Kidney (tissue), 14 donors: Measurements from ENCODE around the gene MPRIP. TPM values are rescaled to one million over a fixed set of nuclear protein-coding genes. Genes with fewer than 3 reads are reported as not detected.

ENCODE experiments used
- DNase-seq, 5 donors: peaks; one replicate each; pipeline ENCODE4 v3.0.0-alpha.2; 2013 to 2020
- FAIRE-seq: peaks from 2 replicates; lab custom pipeline; 2012; peaks lifted over from hg19 to GRCh38; lab: Jason Lieb, UNC
- H3K27ac ChIP-seq, 2 donors: one replicate each; pipeline ENCODE4 v1.7.0; 2013; ENCODE audit warnings: low read depth in 2 of 2, low read length in 2 of 2, inconsistent platforms in 1 of 2
- H3K27me3 ChIP-seq: one replicate; pipeline ENCODE4 v1.7.1; 2013; ENCODE audit warnings: low read length, inconsistent platforms; ENCODE audit not compliant: control insufficient read depth, insufficient read depth
- H3K36me3 ChIP-seq, 3 donors: one replicate each; pipeline versions ENCODE4 v1.7.0 to v1.7.1; 2013; ENCODE audit warnings: low read length in 3 of 3, control low read depth in 1 of 3, inconsistent platforms in 1 of 3; ENCODE audit not compliant: insufficient read depth in 3 of 3, control insufficient read depth in 2 of 3
- H3K4me1 ChIP-seq, 3 donors: one replicate each; pipeline versions ENCODE4 v1.7.0 to v1.7.1; 2013; ENCODE audit warnings: low read length in 3 of 3, inconsistent platforms in 1 of 3, low read depth in 1 of 3; ENCODE audit not compliant: control insufficient read depth in 2 of 3, insufficient read depth in 2 of 3
- H3K4me3 ChIP-seq, 3 donors: one replicate each; pipeline versions ENCODE4 v1.7.0 to v1.8.1; 2013; ENCODE audit warnings: low read length in 3 of 3, control low read depth in 1 of 3, inconsistent platforms in 1 of 3
- H3K9ac ChIP-seq, 3 donors: one replicate each; pipeline versions ENCODE4 v1.7.0 to v1.7.1; 2013; ENCODE audit warnings: low read length in 3 of 3, control low read depth in 1 of 3, inconsistent platforms in 1 of 3
- H3K9me3 ChIP-seq, 3 donors: one replicate each; pipeline versions ENCODE4 v1.7.0 to v1.7.1; 2013; ENCODE audit warnings: low read length in 3 of 3, control low read depth in 1 of 3, inconsistent platforms in 1 of 3; ENCODE audit not compliant: control insufficient read depth in 2 of 3, insufficient read depth in 1 of 3
- CTCF ChIP-seq: IDR thresholded peaks from 3 replicates; pipeline ENCODE4 v1.5.1; 2012; ENCODE audit warnings: mild to moderate bottlenecking, moderate library complexity, borderline replicate concordance; ENCODE audit not compliant: insufficient read depth; ENCODE audit errors: extremely low read depth
- intact Hi-C: fragments of 100-400 bp; cut with DNase I; formaldehyde crosslinking; loops from one replicate; pipeline ENCODE4 v1.11.1; 2022
- polyA plus RNA-seq: library from polyadenylated mRNA; stranded (reverse); fragments of 350-450 nt; fragmentation: Illumina TruSeq; extraction: RNeasy Lipid Tissue Mini Kit (QIAGEN cat#74804); gene quantifications from one replicate; pipeline ENCODE4 v1.2.3, GENCODE V29; 2014; ENCODE audit warnings: low read depth, low replicate concordance; ENCODE audit not compliant: insufficient read depth
- total RNA-seq: library from RNA; stranded (reverse); fragmentation: NEBNext Ultra II Directional; extraction: Animal tissue kit (Norgen Biotek cat#: 25700); gene quantifications from one replicate; pipeline ENCODE4 v1.2.1, GENCODE V29; 2021
- donor health status: control.
- donor health status: control.
- donor health status: control.
- donor health status: control.
- donor health status: control.
- donor health status: DM: yes; HTN: yes; CAD: no.
- donor health status: Normal renal cell carcinoma (clear cell type).

Gene MPRIP
- total and polyA plus RNA-seq, 2 donors from 2014 or later: 120 to 250 TPM

- TF ChIP-seq CTCF: no peak
- peak overlapping the region; percentile 65 to 75 for H3K27ac ChIP-seq
- H3K27me3 ChIP-seq: no peaks in the 10 kb centered on the region
- intact Hi-C loops: no loop called here
- H3K9ac ChIP-seq: peak overlapping the region in 2 of 3 donors; percentile 27 to 31
- peak in 1 of 5 donors; percentile 14 for DNase-seq
- FAIRE-seq: no peak
- no peaks in the 10 kb centered on the region for H3K9me3 ChIP-seq
- no peak overlapping the region for H3K4me3 ChIP-seq
- H3K36me3 ChIP-seq: peaks cover 0 to 2% (median 0%) of the 10 kb centered on the region in 3 donors
- H3K4me1 ChIP-seq: peaks cover 0 to 56% (median 54%) of the 10 kb centered on the region in 3 donors
Measured at GRCh38 chr17:17052462-17053221, 10.4 kb downstream of the MPRIP start.

- Histone ChIP-seq H3K9me3 (no peaks in the 10 kb centered on the region), H3K36me3 (peaks cover 0 to 2% (median 0%) of the 10 kb centered on the region in 3 donors), H3K27ac (no peak overlapping the region), H3K4me1 (peaks cover 0 to 54% (median 50%) of the 10 kb centered on the region in 3 donors), H3K4me3 (no peak overlapping the region), H3K9ac (no peak overlapping the region), H3K27me3 (no peaks in the 10 kb centered on the region)
- DNase-seq (peak in 1 of 5 donors; percentile 9), FAIRE-seq (no peak)
- TF ChIP-seq CTCF: no peak
- intact Hi-C loops: no loop called here
Measured at GRCh38 chr17:17053446-17054379, 11.5 kb downstream of the MPRIP start.

- Histone ChIP-seq H3K27me3 (no peaks in the 10 kb centered on the region), H3K4me1 (peaks cover 0 to 54% (median 50%) of the 10 kb centered on the region in 3 donors), H3K4me3 (no peak overlapping the region), H3K9me3 (no peaks in the 10 kb centered on the region), H3K36me3 (no peaks in the 10 kb centered on the region), H3K27ac (peak overlapping the region in 1 of 2 donors; percentile 16), H3K9ac (no peak overlapping the region)
- DNase-seq (peak in 1 of 5 donors; percentile 11), FAIRE-seq (no peak)
- no peak for TF ChIP-seq CTCF
- intact Hi-C loops: no loop called here
Measured at GRCh38 chr17:17054636-17055035, 12.4 kb downstream of the MPRIP start.
